Hepatocyte (in vitro differentiated cells): Measurements from ENCODE around the gene NDRG3.

Experiments used
- EZH2 ChIP-seq: fragments of 200-600 bp; sonication (generic); IDR thresholded peaks from 2 replicates; pipeline ENCODE4 v1.6.1; 2016; ENCODE audit warnings: antibody characterized with exemption, mild to moderate bottlenecking, borderline replicate concordance
- TF ChIP-seq, protein P1 (sequence below): fragments of 200-600 bp; sonication (generic); IDR thresholded peaks from 2 replicates; pipeline ENCODE4 v1.5.1; 2016; ENCODE audit warnings: antibody characterized with exemption, mild to moderate bottlenecking; ENCODE audit not compliant: poor library complexity

DNA sequence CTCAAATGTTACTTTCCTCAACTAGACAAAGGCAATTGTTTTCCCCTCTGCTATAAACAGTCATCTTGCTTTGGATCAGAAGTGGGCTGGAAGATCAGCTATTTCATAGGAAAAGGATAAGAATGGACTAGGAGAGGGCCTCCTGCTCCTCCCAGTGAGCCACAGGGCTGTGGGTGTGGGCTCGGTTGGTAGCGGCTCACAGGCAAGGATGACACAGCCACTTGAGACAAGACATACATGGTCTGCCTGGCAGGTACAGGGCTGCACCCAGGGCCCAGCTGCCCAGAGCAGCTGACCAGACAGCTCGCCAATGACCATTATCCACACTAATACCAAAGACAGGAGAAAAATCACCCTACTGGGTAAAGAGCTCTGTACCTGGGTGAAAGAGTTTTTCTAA, 90.9 kb downstream of the NDRG3 start:
- TF ChIP-seq, protein P1, sequence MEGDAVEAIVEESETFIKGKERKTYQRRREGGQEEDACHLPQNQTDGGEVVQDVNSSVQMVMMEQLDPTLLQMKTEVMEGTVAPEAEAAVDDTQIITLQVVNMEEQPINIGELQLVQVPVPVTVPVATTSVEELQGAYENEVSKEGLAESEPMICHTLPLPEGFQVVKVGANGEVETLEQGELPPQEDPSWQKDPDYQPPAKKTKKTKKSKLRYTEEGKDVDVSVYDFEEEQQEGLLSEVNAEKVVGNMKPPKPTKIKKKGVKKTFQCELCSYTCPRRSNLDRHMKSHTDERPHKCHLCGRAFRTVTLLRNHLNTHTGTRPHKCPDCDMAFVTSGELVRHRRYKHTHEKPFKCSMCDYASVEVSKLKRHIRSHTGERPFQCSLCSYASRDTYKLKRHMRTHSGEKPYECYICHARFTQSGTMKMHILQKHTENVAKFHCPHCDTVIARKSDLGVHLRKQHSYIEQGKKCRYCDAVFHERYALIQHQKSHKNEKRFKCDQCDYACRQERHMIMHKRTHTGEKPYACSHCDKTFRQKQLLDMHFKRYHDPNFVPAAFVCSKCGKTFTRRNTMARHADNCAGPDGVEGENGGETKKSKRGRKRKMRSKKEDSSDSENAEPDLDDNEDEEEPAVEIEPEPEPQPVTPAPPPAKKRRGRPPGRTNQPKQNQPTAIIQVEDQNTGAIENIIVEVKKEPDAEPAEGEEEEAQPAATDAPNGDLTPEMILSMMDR = no peak
- no peak for TF ChIP-seq EZH2
